ENCODE measurements around the gene TICRR.

Gene TICRR

GRCh38 chr15:89665449-89666181 is 90.3 kb downstream of the TICRR start:
- Histone ChIP-seq H4K20me1 (ENCODE audit: insufficient read depth, low read length) (no peaks in the 10 kb centered on the region), H3K9ac (ENCODE audit: low read length) (no peak overlapping the region), H3K36me3 (replicated peaks; ENCODE audit: insufficient read depth, low read length) (no peaks in the 10 kb centered on the region), H3K9me2 (replicated peaks; ENCODE audit: insufficient read depth, low read length) (no peaks in the 10 kb centered on the region), H2AFZ (ENCODE audit: low read length) (peak overlapping the region; percentile 55; the same call in 1 of the 2 replicates), H3K27me3 (replicated peaks; ENCODE audit: insufficient read depth, low read length) (peaks cover 5% of the 10 kb centered on the region; the same call in 1 of the 2 replicates), H3F3A (ENCODE audit: insufficient read depth, low read length) (no peaks in the 10 kb centered on the region), H3K27ac (ENCODE audit: low read length) (no peak overlapping the region), H3K4me3 (ENCODE audit: low read length) (peak overlapping the region; percentile 57; the same call in 1 of the 2 replicates), H3K4me2 (ENCODE audit: low read depth, low read length) (peak overlapping the region; percentile 77; the same call in 1 of the 2 replicates), H3K4me1 (ENCODE audit: low read length) (no peaks in the 10 kb centered on the region), H3K9me3 (replicated peaks; ENCODE audit: insufficient read depth, low read length) (no peaks in the 10 kb centered on the region), H3K79me2 (ENCODE audit: low read length) (no peaks in the 10 kb centered on the region)
- TF ChIP-seq CTCF (IDR thresholded peaks at IDR 0.05; ENCODE audit: low read length) (no peak), EZH2 (optimal IDR thresholded peaks at IDR 0.05; ENCODE audit: low read depth, low read length) (no peak)
- DNase-seq: peak; percentile 44

DNA sequence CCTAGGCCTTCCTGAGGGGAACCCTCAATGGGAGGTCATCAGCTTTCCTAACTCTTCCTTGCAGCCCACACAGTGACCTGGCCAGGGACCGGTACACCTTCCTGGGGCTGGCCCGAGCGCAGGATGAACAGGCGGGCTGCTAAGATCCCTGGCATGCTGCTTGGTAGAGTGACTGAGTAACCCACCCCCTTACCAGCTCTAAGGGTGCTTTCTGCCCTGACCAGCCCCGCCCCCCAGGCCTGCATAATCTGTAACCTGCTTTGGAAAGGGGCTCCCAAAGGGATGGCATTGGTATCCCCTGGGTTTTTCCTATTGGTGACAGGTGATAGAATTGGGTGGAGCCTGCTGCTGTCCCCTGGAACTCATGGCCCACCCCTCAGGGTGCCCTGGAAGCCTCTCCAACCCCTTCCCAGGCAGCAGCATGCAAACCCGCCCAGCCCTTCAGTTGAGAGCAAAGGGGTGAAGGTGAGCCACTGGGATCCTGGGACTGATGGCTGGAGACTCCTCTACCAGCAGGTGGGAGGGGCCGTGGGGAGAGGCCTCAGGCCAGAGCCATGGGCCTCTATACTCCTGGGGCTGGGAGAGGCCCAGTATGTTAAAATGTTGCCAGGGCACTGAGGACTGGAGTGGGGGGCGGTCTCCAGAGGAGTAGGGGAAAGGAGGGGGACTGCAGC is 91.1 kb downstream of the TICRR start:
- peak overlapping the region; percentile 77; the same call in 1 of the 2 replicates for H3K4me2 ChIP-seq (ENCODE audit: low read depth, low read length)

GRCh38 chr15:89666858-89667705 is 91.8 kb downstream of the TICRR start:
- DNase-seq: no peak
- Histone ChIP-seq H3K4me1 (ENCODE audit: low read length) (no peaks in the 10 kb centered on the region), H3K36me3 (replicated peaks; ENCODE audit: insufficient read depth, low read length) (no peaks in the 10 kb centered on the region), H3K79me2 (ENCODE audit: low read length) (no peaks in the 10 kb centered on the region), H3K27me3 (replicated peaks; ENCODE audit: insufficient read depth, low read length) (peaks cover 5% of the 10 kb centered on the region; the same call in 1 of the 2 replicates), H3K9me2 (replicated peaks; ENCODE audit: insufficient read depth, low read length) (no peaks in the 10 kb centered on the region), H3K4me2 (ENCODE audit: low read depth, low read length) (no peak overlapping the region), H3K4me3 (ENCODE audit: low read length) (no peak overlapping the region), H3K9ac (ENCODE audit: low read length) (no peak overlapping the region), H3K27ac (ENCODE audit: low read length) (no peak overlapping the region), H2AFZ (ENCODE audit: low read length) (no peak overlapping the region), H4K20me1 (ENCODE audit: insufficient read depth, low read length) (no peaks in the 10 kb centered on the region), H3F3A (ENCODE audit: insufficient read depth, low read length) (no peaks in the 10 kb centered on the region), H3K9me3 (replicated peaks; ENCODE audit: insufficient read depth, low read length) (no peaks in the 10 kb centered on the region)
- TF ChIP-seq CTCF (IDR thresholded peaks at IDR 0.05; ENCODE audit: low read length) (no peak), EZH2phosphoT487 (IDR thresholded peaks at IDR 0.05; ENCODE audit: low read length) (no peak), EZH2 (optimal IDR thresholded peaks at IDR 0.05; ENCODE audit: low read depth, low read length) (no peak)

More for the DNA sequence above, 91.1 kb downstream of the TICRR start:
- peak overlapping the region; percentile 48; the same call in 1 of the 2 replicates for H2AFZ ChIP-seq (ENCODE audit: low read length)
- no peak for DNase-seq
- no peaks in the 10 kb centered on the region for H3K36me3 ChIP-seq (replicated peaks; ENCODE audit: insufficient read depth, low read length)
- peaks cover 5% of the 10 kb centered on the region; the same call in 1 of the 2 replicates for H3K27me3 ChIP-seq (replicated peaks; ENCODE audit: insufficient read depth, low read length)
- H4K20me1 ChIP-seq (ENCODE audit: insufficient read depth, low read length): no peaks in the 10 kb centered on the region
- H3K9me2 ChIP-seq (replicated peaks; ENCODE audit: insufficient read depth, low read length): no peaks in the 10 kb centered on the region
- H3K9me3 ChIP-seq (replicated peaks; ENCODE audit: insufficient read depth, low read length): no peaks in the 10 kb centered on the region
- H3K4me1 ChIP-seq (ENCODE audit: low read length): no peaks in the 10 kb centered on the region
- H3K4me3 ChIP-seq (ENCODE audit: low read length): no peak overlapping the region
- H3K79me2 ChIP-seq (ENCODE audit: low read length): no peaks in the 10 kb centered on the region
- no peak overlapping the region for H3K27ac ChIP-seq (ENCODE audit: low read length)
- TF ChIP-seq EZH2 (optimal IDR thresholded peaks at IDR 0.05; ENCODE audit: low read depth, low read length) (no peak), EZH2phosphoT487 (IDR thresholded peaks at IDR 0.05; ENCODE audit: low read length) (no peak), CTCF (IDR thresholded peaks at IDR 0.05; ENCODE audit: low read length) (no peak)
- no peaks in the 10 kb centered on the region for H3F3A ChIP-seq (ENCODE audit: insufficient read depth, low read length)
- H3K9ac ChIP-seq (ENCODE audit: low read length): no peak overlapping the region
